Activated CD8-positive, alpha-beta memory T cell treated with anti-CD3 and anti-CD28 coated beads for 1 hour (primary cell): ENCODE measurements around the gene RNF223.
"Not testable (repeated sequence)": the region's sequence is repeated elsewhere in the genome, so short reads cannot be mapped to it uniquely, and the experiment has no call there.

Experiments
- DNase-seq, 2 donors: peaks; one replicate each; pipeline ENCODE4 v3.0.0-alpha.2; 2020; ENCODE audit warnings: low read depth in 1 of 2; ENCODE audit errors: extremely low read depth in 1 of 2

The RNF223 gene

DNA sequence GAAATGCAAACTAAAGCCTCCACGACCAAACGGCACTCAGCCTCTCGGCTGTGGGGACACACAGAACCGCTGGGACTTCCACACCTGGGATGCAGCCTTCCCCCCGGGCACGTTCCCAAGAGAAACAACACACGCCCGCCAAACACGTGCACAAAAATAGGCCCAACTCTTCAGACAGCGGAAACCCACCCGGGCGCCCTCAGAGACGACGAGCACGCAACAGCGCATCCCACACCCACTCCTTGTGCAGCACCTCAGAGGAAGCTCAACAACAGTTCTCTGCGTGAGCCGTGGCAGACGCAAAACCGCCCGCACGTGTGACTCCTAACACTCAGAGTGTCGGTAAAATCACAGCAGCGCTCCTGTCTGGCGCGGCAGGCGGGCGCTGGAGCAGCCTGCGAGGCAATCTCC lies 36.5 kb upstream of the RNF223 start:
- no peak for DNase-seq

- no peak for DNase-seq
Measured at GRCh38 chr1:1109743-1110142, 35.6 kb upstream of the RNF223 start.

DNA sequence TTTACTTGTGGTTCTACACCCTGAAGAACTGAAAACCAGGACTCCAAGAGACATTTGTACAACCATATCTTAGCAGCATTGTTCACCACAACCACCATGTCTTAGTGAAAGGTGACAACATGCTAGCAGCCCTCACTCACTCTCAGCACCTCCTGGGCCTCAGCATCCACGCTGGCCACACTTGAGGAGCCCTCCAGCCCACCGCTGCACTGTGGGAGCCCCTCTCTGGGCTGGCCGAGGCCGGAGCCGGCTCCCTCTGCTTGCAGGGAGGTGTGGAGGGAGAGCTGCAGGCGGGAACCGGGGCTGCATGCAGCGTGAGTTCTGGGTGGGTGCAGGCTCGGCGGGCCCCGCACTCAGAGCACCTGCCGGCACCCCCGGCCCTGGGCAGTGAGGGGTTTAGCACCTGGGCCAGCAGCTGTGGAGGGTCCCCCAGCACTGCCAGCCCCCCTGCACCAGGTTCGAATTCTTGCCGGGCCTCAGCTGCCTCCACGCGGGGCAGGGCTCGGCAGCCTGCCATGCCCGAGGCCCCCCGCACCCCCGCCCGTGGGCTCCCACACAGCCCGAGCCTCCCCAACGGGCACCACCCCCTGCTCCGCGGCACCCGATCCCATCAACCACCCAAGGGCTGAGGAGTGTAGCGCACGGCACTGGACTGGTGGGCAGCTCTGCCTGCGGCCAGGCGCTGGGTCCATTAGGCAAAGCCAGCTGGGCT lies 32.6 kb upstream of the RNF223 start:
- DNase-seq: no peak

- DNase-seq: not testable (repeated sequence)
Measured at GRCh38 chr1:1104152-1104551, 30.0 kb upstream of the RNF223 start.

DNA sequence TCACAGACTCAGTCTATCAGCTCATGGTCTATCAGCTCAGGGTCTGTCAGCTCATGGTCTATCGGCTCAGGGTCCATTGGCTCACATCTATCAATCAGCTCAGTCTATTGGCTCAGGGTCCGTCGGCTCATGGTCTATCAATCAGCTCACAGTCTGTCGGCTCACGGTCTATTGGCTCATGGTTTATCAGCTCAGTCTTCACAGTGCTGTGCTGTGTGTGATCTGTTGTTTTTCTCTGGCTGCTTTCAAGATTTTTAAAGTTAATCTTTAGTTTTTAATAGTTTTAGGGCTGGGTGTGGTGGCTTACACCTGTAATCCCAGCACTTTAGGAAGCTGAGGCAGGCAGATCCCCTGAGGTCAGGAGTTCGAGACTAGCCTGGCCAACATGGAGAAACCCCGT lies 27.4 kb upstream of the RNF223 start:
- no peak for DNase-seq

DNA sequence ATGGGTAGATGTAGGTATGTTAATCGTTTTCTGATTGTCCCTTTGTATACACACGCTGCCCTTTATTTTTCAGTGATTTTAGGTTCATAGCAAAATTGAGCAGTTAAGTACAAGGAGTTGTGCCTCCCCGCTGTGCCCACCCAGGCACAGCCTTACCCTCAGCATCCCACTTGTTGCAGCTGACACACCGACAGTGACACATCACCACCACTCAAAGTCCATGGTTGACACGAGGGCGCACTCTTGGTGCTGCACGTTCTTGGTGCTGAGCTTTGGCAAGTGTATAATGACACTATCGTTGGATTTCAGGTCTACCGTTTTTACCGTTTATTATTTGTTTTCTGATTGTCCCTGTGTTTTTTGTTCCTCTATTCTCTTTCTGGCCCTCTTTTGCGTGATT lies 26.2 kb upstream of the RNF223 start:
- DNase-seq: no peak

DNA sequence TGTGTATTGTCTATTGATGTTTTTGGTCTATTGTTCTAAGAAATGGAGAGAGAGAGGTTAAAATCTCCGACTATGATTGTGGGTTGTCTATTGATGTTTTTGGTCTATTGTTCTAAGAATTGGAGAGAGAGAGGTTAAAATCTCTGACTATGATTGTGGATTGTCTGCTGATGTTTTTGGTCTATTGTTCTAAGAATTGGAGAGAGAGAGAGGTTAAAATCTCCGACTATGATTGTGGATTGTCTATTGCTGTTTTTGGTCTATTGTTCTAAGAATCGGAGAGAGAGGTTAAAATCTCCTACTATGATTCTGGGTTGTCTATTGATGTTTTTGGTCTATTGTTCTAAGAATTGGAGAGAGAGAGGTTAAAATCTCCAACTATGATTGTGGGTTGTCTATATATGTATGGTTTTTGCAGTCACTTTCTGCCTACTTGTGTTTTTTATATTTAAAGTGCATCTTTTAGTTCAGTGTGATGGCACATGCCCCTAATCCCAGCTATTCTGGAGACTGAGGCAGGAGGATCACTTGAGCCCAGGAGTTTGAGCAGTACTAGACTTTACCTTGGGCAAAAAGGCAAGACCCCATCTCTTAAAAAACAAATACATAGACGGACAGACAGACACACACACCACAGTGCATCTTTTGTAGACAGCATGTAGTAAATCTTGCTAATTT lies 25.5 kb upstream of the RNF223 start:
- no peak for DNase-seq

DNA sequence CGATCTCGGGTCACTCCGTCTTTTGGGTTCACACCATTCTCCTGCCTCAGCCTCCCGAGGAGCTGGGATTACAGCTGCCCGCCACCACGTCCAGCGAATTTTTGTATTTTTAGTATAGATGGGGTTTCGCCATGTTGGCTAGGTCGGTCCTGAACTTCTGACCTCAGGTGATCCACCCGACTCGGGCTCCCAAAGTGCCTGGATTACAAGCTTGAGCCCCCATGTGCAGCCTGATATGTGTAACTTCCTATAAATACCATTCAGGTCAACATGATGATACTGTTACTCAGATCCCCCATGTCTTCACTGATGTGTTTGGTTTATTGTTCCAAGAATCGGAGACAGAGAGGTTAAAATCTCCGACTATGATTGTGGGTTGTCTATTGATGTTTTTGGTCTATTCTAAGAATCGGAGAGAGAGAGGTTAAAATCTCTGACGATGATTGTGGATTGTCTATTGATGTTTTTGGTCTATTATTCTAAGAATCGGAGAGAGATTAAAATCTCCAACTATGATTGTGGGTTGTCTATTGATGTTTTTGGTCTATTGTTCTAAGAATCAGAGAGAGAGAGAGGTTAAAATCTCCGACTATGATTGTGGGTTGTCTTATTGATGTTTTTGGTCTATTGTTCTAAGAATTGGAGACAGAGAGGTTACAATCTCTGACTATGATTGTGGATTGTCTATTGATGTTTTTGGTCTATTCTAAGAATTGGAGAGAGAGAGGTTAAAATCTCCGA lies 24.7 kb upstream of the RNF223 start:
- no peak for DNase-seq

DNA sequence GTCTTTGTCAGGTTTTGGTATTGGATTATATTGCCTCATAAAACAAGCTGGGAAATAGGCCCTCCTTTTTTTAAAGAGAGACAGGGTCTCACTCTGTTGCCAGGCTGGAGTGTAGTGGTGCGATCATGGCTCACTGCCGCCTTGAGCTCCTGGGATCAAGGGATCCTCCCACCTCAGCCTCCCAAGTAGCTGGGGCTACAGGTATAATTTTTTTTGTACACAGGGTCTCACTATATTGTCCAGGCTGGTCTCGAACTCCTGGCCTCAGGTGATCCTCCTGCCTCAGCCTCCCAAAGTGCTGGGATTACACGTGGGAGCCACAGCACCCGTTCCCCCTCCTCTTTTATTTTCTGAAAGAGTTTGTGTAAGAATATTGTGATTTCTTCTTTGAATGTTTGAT lies 22.0 kb upstream of the RNF223 start:
- DNase-seq: not testable (repeated sequence)

GRCh38 chr1:1094981-1095380 lies 20.9 kb upstream of the RNF223 start:
- DNase-seq: no peak

- no peak for DNase-seq
Measured at GRCh38 chr1:1093610-1093943, 19.5 kb upstream of the RNF223 start.

DNA sequence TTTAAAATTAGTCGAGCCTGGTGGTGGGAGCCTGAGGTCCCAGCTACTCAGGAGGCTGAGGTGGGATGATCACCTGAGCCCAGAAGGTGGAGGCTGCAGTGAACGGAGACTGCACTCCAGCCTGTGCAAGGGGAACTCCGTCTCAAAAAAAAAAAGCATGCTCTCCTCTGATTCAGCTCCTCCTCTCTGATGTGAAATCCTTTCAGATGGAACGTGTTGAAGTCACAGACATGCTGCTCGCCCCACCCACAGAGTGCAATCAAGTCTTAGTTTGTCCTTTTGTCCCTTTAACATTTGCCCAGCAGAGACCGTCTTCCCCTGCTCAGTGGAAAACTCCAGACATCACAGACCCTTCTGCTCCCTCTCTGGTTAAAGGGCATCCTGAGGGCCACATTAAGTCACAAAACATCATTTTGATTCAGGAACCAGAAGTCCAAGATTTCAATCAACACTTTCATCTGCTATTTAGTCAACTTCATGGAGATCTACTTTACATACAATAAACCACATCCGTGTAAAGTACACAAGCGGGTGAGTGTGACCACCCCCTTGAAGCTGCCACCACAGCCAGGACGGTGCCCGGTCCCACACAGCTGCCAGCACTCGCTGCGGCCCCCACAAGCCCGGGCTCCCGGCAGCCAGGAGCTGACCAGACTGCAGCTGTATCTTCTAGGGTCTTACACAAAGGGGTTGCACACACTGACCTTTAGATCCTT lies 18.9 kb upstream of the RNF223 start:
- DNase-seq: no peak

DNA sequence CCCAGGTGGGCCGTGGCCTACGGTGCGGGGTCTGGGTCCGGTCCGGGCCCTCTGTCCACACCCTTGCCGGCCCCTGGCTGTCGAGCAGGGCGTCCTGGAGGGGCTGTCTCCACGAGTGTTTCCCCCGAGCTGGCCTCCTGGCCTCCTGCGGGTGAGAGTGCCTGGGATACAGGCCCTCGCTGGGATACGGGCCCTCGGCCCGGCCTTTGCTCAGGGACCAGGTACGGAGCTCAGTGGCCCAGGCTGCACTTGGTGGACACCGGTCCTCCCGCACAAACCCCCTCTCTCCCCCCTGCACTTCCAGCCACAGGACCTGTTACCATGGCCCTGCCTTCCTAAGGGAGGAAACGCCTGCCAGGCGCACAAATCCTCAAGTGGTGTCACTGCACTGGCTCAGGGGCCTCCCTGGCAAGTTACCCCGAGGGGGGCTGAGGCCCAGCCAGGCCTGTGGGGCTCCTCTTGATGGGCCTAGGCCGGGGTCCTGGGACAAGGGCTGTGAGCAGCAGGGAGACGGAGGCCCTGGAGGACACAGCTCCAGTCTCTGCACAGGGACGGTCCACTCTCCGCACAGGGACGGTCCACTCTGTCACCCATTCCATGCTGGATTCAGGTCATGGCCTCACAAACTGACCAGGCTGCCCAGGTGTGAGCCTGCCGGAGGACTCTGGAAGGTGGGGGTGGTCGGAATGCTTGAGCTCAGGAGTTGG lies 18.2 kb upstream of the RNF223 start:
- DNase-seq: no peak

GRCh38 chr1:1091344-1092148 lies 17.4 kb upstream of the RNF223 start:
- no peak for DNase-seq

GRCh38 chr1:1090424-1091343 lies 16.6 kb upstream of the RNF223 start:
- no peak for DNase-seq

- no peak for DNase-seq
Measured at GRCh38 chr1:1089731-1090423, 15.8 kb upstream of the RNF223 start.

- no peak for DNase-seq
Measured at GRCh38 chr1:1088801-1089680, 14.9 kb upstream of the RNF223 start.
